Coronary artery (tissue), 2 donors: ENCODE measurements around the gene SHC2.

Experiments
- DNase-seq: peaks from one replicate; pipeline ENCODE4 v3.0.0-alpha.2; 2017; ENCODE audit warnings: low spot score
- H3K27ac ChIP-seq, 2 donors: fragments of 200-600 bp; sonication (generic); one replicate each; pipeline ENCODE4 v1.5.1; 2016 to 2019
- H3K4me3 ChIP-seq: fragments of 200-600 bp; sonication (generic); 2 replicates; pipeline ENCODE4 v1.5.1; 2016; ENCODE audit warnings: mild to moderate bottlenecking, moderate library complexity
- TF ChIP-seq, protein P1 (sequence below): fragments of 200-600 bp; sonication (generic); IDR thresholded peaks from one replicate; pipeline ENCODE4 v1.5.1; 2019; ENCODE audit warnings: antibody characterized with exemption

SHC2 gene

DNA sequence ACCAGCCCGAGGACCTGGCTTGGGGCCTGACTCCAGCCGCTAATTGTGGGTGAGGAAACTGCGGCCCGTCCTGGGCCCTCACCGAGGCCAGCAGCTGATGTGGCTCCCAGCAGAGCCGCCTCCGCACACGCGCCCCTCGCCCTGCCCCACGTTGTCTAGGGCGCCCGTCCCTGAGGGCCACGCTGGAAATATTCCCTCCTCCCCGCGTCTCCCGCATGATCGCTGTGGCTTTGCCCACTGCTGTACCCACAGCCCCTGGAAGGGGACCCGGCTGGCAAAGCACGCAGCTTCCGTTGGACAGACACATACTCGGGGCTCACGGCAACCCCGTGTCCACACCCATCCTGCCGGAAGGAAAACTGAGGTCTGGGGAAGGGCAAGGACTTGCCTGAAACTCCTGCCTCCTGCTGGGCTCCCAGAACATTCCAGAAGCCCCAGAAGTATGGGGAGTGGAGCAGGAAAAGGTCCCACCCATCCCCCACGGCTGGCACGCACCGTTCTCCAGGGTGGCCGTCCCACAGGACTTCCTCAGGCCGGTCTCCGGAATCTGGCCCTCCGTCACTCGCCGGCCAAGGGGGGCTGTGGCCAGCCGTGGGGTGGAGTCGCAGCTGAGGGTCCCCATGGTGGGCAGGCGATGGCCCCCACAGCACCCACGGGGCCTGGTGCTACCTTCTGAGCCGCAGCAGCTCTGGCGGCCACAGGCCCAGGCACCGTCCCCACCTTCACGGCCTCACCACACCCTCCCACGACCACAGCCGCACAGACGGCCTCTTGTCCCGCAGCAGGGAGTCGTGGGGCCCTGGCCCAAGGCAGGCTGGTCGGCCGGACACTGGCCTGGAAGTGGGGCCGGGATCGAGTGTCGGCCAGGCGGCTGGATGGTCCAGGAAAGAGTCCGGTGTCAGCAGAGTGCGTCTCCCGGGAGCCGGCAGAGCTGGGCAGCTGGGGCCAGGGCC is 13.6 kb upstream of the SHC2 start:
- no peak for DNase-seq
- no peak overlapping the region for H3K4me3 ChIP-seq
- peak overlapping the region in 1 of 2 donors; percentile 19 for H3K27ac ChIP-seq
- TF ChIP-seq, protein P1, sequence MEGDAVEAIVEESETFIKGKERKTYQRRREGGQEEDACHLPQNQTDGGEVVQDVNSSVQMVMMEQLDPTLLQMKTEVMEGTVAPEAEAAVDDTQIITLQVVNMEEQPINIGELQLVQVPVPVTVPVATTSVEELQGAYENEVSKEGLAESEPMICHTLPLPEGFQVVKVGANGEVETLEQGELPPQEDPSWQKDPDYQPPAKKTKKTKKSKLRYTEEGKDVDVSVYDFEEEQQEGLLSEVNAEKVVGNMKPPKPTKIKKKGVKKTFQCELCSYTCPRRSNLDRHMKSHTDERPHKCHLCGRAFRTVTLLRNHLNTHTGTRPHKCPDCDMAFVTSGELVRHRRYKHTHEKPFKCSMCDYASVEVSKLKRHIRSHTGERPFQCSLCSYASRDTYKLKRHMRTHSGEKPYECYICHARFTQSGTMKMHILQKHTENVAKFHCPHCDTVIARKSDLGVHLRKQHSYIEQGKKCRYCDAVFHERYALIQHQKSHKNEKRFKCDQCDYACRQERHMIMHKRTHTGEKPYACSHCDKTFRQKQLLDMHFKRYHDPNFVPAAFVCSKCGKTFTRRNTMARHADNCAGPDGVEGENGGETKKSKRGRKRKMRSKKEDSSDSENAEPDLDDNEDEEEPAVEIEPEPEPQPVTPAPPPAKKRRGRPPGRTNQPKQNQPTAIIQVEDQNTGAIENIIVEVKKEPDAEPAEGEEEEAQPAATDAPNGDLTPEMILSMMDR, result no peak

DNA sequence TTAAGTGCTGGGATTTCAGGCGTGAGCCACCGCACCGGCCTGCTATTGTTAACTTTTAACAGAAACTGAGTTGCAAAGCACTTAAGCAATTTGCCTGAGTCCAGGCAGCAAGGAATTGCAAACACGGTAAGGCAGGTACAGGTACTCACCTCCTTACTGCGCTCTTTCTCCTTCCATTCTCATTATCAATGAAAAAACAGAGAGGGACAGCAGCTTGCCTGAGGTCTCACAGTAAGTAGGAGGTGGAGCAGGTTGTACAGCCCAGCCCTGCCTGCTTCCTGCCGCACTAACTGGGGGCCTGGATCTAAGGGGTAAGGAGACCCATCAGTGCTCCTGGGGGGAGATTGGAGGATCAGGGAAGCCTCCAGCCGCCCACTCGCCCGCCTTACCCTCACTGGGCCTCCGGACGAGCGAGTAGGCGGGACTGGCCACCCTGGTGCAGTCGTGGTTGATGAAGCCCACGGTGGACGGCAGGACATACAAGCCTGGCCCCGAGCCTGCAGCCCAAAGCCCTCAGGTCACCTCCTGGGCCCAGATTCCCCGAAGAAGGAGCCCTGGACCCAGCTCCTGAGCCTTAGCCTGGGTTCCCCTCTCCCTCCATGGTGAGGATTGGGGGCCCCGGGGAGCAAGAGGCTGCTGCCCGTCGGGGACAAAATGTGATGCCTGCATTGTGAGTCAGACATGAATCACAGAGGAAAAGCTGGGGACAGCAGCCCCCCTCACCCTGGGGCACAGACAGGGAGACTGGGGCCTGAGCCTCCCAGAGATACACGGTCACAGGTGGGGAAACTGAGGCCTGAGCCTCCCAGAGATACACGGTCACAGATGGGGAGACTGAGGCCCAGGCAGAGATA is 11.4 kb upstream of the SHC2 start:
- TF ChIP-seq, protein P1, result no peak
- Histone ChIP-seq H3K4me3 (no peak overlapping the region), H3K27ac (no peak overlapping the region)
- no peak for DNase-seq

DNA sequence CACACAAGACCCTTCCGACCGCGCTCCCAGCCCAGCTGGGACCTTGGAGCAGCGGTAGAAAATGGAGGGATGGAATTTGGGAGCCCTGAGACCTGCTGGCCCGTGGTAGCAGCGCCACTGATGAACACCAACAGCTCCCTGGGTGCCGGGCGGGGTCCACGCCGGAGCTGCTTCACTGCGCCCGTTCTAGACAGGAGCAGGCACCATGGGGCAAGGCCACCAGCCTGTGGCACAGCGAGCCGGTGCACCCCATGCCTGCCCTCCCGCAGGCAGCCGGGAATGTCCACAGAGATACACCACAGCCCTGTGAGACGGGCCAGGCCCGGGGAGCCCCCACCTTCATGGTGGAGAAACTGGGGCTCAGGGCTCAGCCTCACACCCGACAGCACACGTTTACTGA is 9.9 kb upstream of the SHC2 start:
- TF ChIP-seq, protein P1, result no peak
- no peak overlapping the region for H3K27ac ChIP-seq
- no peak overlapping the region for H3K4me3 ChIP-seq
- no peak for DNase-seq

DNA sequence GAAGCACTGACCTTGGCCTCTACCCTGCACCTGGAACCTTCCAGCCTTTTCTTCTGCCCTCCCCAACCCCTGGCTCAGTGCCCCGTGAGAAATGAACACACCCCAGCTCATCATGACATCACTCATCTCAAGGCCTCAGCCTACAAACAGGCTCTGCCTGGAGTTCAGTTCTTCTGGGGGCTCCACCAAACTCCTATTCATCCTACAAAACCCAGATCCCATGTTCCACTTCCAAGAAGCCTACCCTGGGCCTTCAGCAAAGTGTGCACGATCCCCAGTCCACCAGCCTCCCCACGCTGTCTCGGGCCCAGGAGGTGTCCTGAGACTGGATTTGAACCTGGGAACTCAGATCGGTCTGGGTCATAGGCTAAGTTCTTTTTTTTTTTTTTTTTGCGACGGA is 9.0 kb upstream of the SHC2 start:
- TF ChIP-seq, protein P1, result no peak
- Histone ChIP-seq H3K27ac (no peak overlapping the region), H3K4me3 (no peak overlapping the region)
- no peak for DNase-seq

DNA sequence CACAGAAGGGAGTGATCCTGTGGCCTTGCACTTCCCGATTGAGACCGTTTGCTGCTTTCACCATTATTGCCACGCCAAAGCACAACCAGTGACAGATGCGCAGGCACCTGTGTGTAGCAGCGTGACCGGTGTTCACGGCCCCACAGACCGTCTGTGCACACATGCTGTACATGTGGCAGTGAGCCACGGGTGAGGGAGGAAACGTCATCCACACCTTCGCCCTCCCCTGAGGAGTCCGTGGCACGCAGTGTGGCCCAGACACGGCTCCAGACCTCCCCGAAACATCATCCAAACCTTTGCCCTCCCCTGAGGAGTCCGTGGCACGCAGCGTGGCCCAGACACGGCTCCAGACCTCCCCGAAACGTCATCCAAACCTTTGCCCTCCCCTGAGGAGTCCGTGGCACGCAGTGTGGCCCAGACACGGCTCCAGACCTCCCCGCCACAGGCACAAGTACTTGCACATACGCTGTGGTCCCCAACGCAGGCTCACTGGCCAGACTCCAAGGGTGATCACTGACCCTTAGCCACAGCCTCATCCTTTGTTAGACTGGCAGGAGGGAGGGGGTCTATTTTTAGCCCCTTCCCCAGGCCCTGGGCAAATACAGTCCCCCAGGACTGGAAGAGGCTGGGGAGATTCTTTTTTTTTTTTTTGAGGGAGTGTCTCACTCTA is 7.9 kb upstream of the SHC2 start:
- Histone ChIP-seq H3K4me3 (no peak overlapping the region), H3K27ac (no peak overlapping the region)
- DNase-seq, result no peak
- TF ChIP-seq, protein P1, result no peak

DNA sequence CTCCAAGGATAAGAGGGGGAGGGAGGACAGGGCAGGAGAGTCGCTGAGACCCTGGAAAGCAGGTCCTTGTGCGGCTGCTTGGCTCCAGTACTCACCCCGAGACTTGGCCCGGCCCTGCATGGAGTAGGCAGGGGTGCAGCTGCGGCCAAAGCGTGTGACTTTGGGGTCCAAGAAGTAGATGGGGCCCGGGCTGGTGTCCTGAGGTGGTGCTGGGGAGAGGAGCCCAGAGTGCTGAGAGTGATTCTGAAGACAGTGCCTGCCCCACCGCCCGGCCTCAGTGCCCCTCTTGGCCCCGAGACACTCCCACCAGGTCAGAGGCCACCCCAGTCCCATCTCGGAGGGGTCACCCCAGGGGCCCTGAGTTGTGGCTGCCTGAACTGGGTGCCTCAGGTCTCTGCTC is 6.7 kb upstream of the SHC2 start:
- TF ChIP-seq, protein P1, result no peak
- no peak overlapping the region for H3K4me3 ChIP-seq
- H3K27ac ChIP-seq, result no peak overlapping the region
- no peak for DNase-seq
